Endothelial cell of umbilical vein (primary cell): ENCODE data around the gene SYTL1.

Experiments
- CTCF ChIP-seq, 2 donors: IDR thresholded peaks; 1 replicate in 1 of 2; 2 replicates in 1 of 2; pipeline ENCODE4 v1.5.1; 2011; ENCODE audit warnings: low read length in 2 of 2, mild to moderate bottlenecking in 2 of 2, moderate library complexity in 2 of 2, control low read depth in 1 of 2, inconsistent platforms in 1 of 2, low read depth in 1 of 2; ENCODE audit not compliant: insufficient read depth in 1 of 2; ENCODE audit errors: extremely low read depth in 1 of 2
- EZH2 ChIP-seq: IDR thresholded peaks from 2 replicates; pipeline ENCODE4 v1.6.1; 2012; ENCODE audit warnings: borderline replicate concordance, low read depth, mild to moderate bottlenecking, moderate library complexity, low read length, inconsistent platforms; ENCODE audit not compliant: severe bottlenecking
- FOS ChIP-seq: IDR thresholded peaks from 2 replicates; pipeline ENCODE4 v1.6.1; 2011; ENCODE audit warnings: mild to moderate bottlenecking, low read length, moderate library complexity, borderline replicate concordance; ENCODE audit not compliant: insufficient read depth
- JUN ChIP-seq: IDR thresholded peaks from 2 replicates; pipeline ENCODE4 v1.6.1; 2011; ENCODE audit warnings: borderline replicate concordance, low read depth; ENCODE audit not compliant: insufficient read length, insufficient read depth
- POLR2A ChIP-seq: IDR thresholded peaks from 2 replicates; pipeline ENCODE4 v1.6.1; 2012; ENCODE audit warnings: low read depth, mild to moderate bottlenecking, control low read depth, low read length
- POLR2AphosphoS5 ChIP-seq: IDR thresholded peaks from 2 replicates; pipeline ENCODE4 v1.6.1; 2012; ENCODE audit warnings: low read depth, mild to moderate bottlenecking, control low read depth, low read length, moderate library complexity; ENCODE audit not compliant: insufficient read depth

GRCh38 chr1:27292106-27292505, 49.7 kb upstream of the SYTL1 start:
- TF ChIP-seq CTCF (IDR thresholded peaks at IDR 0.05; ENCODE audit: extremely low read depth in 1 of 2, insufficient read depth in 1 of 2, low read depth in 1 of 2, low read length in 2 of 2) (no peak), FOS (no peak), POLR2A (no peak), JUN (no peak), POLR2AphosphoS5 (no peak), EZH2 (no peak)
